HL-60 (cell line): ENCODE data around the gene S100A8.

ENCODE experiments used
- DNase-seq, 2 experiments: peaks; one replicate each; pipeline ENCODE4 v3.0.0-alpha.2; 2010 to 2020; ENCODE audit warnings: low read depth in 1 of 2, low spot score in 1 of 2
- H3K27ac ChIP-seq: fragments of 250-450 bp; sonication (Bioruptor Pico); replicated peaks from 2 replicates; pipeline ENCODE4 v1.5.1; 2020; ENCODE audit warnings: mild to moderate bottlenecking, moderate library complexity
- H3K27me3 ChIP-seq: fragments of 250-450 bp; sonication (Bioruptor Pico); 2 replicates; pipeline ENCODE4 v1.5.1; 2021; ENCODE audit warnings: mild to moderate bottlenecking, moderate library complexity; ENCODE audit not compliant: insufficient read depth, poor library complexity, severe bottlenecking
- H3K4me3 ChIP-seq: replicated peaks from 2 replicates; pipeline ENCODE4 v1.5.1; 2011; ENCODE audit warnings: mild to moderate bottlenecking, control low read depth, low read length; ENCODE audit not compliant: insufficient read depth
- CTCF ChIP-seq: IDR thresholded peaks from one replicate; pipeline ENCODE4 v1.5.1; 2011; ENCODE audit warnings: low read length, control low read depth, inconsistent platforms; ENCODE audit not compliant: insufficient read depth
- GABPA ChIP-seq: IDR thresholded peaks from 2 replicates; pipeline ENCODE4 v1.6.1; 2012; ENCODE audit warnings: low read depth
- POLR2AphosphoS5 ChIP-seq: IDR thresholded peaks from 2 replicates; pipeline ENCODE4 v1.6.1; 2012; ENCODE audit warnings: low read depth
- REST ChIP-seq: IDR thresholded peaks from 2 replicates; pipeline ENCODE4 v1.6.1; 2012; ENCODE audit warnings: low read depth; ENCODE audit not compliant: insufficient replicate concordance
- SPI1 ChIP-seq: IDR thresholded peaks from 2 replicates; pipeline ENCODE4 v1.6.1; 2012; ENCODE audit warnings: low read depth, mild to moderate bottlenecking, borderline replicate concordance

The S100A8 gene

GRCh38 chr1:153362187-153362775 lies 28.6 kb downstream of the S100A8 start:
- no peak for DNase-seq
- H3K27ac ChIP-seq: peak overlapping the region; percentile 91
- no peaks in the 10 kb centered on the region for H3K27me3 ChIP-seq
- no peak overlapping the region for H3K4me3 ChIP-seq
- no peak for TF ChIP-seq POLR2AphosphoS5
- TF ChIP-seq GABPA: no peak
- no peak for TF ChIP-seq CTCF
- no peak for TF ChIP-seq SPI1
- TF ChIP-seq REST: no peak

- no peak overlapping the region for H3K4me3 ChIP-seq
- no peak for TF ChIP-seq SPI1
- no peak for TF ChIP-seq POLR2AphosphoS5
- no peak for TF ChIP-seq GABPA
- no peak for TF ChIP-seq REST
- no peak for TF ChIP-seq CTCF
- peak overlapping the region; percentile 91 for H3K27ac ChIP-seq
- no peaks in the 10 kb centered on the region for H3K27me3 ChIP-seq
- DNase-seq: no peak
These were observed 29.3 kb downstream of the S100A8 start for GRCh38 chr1:153361480-153362109.

GRCh38 chr1:153360592-153361479 lies 30.0 kb downstream of the S100A8 start:
- Histone ChIP-seq H3K27ac (peak overlapping the region; percentile 91), H3K4me3 (no peak overlapping the region), H3K27me3 (no peaks in the 10 kb centered on the region)
- TF ChIP-seq GABPA (no peak), CTCF (no peak), REST (no peak), SPI1 (no peak), POLR2AphosphoS5 (no peak; the same call in 1 of the 2 replicates)
- DNase-seq: peak in 1 of 2 experiments; percentile 59
